Medulla oblongata (tissue), 1 donor: ENCODE results near the gene PCP4L1.
"Not testable (repeated sequence)": the region's sequence is repeated elsewhere in the genome, so short reads cannot be mapped to it uniquely, and the experiment has no call there.

Source experiments
- DNase-seq: peaks from one replicate; pipeline ENCODE4 v3.0.0-alpha.2; 2015; ENCODE audit errors: extremely low spot score

The PCP4L1 gene

GRCh38 chr1:161228032-161228431 lies 30.5 kb upstream of the PCP4L1 start:
- no peak for DNase-seq

GRCh38 chr1:161229896-161230295 lies 28.6 kb upstream of the PCP4L1 start:
- DNase-seq = no peak

- DNase-seq = no peak
Observed at GRCh38 chr1:161230762-161231161, 27.8 kb upstream of the PCP4L1 start.

- DNase-seq = no peak
Observed at GRCh38 chr1:161233102-161233501, 25.4 kb upstream of the PCP4L1 start.

- no peak for DNase-seq
Observed at GRCh38 chr1:161235957-161236775, 22.4 kb upstream of the PCP4L1 start.

GRCh38 chr1:161238039-161238473 lies 20.5 kb upstream of the PCP4L1 start, which contains the start of gene NR1I3:
Gene NR1I3, minus strand, starts transcription at chr1:161238203. Its CDS starts 1,638 bp downstream, at chr1:161236565.
- no peak for DNase-seq

- no peak for DNase-seq
Observed at GRCh38 chr1:161241682-161242081, 16.9 kb upstream of the PCP4L1 start.

GRCh38 chr1:161242313-161242712 lies 16.2 kb upstream of the PCP4L1 start:
- DNase-seq = no peak

- no peak for DNase-seq
Observed at GRCh38 chr1:161244888-161245287, 13.7 kb upstream of the PCP4L1 start.

- DNase-seq = not testable (repeated sequence)
Observed at GRCh38 chr1:161250100-161250499, 8.4 kb upstream of the PCP4L1 start.

- no peak for DNase-seq
Observed at GRCh38 chr1:161250829-161251228, 7.7 kb upstream of the PCP4L1 start.

- DNase-seq = no peak
Observed at GRCh38 chr1:161251579-161251978, 7.0 kb upstream of the PCP4L1 start.

- DNase-seq = not testable (repeated sequence)
Observed at GRCh38 chr1:161255302-161255701, 3.2 kb upstream of the PCP4L1 start.

- not testable (repeated sequence) for DNase-seq
Observed at GRCh38 chr1:161255955-161256520, 2.5 kb upstream of the PCP4L1 start.

- DNase-seq = not testable (repeated sequence)
Observed at GRCh38 chr1:161257109-161257508, 1.4 kb upstream of the PCP4L1 start.

- no peak for DNase-seq
Observed at GRCh38 chr1:161259345-161259702, 779 bp downstream of the PCP4L1 start.

GRCh38 chr1:161259765-161260164 lies 1.2 kb downstream of the PCP4L1 start:
- no peak for DNase-seq

- no peak for DNase-seq
Observed at GRCh38 chr1:161260376-161261260, 2.1 kb downstream of the PCP4L1 start.

GRCh38 chr1:161261261-161262235 lies 3.0 kb downstream of the PCP4L1 start:
- DNase-seq = no peak

- DNase-seq = no peak
Observed at GRCh38 chr1:161265305-161265704, 6.8 kb downstream of the PCP4L1 start.

- no peak for DNase-seq
Observed at GRCh38 chr1:161266202-161266601, 7.7 kb downstream of the PCP4L1 start.
